Tibial artery (tissue), 4 donors: ENCODE results near the gene GPC6.

ENCODE experiments used
- DNase-seq, 2 donors: peaks; one replicate each; pipeline ENCODE4 v3.0.0-alpha.2; 2019
- H3K27ac ChIP-seq, 2 donors: fragments of 200-600 bp; sonication (generic) in 1 of 2; 1 replicate in 1 of 2; 2 replicates in 1 of 2; pipeline ENCODE4 v1.5.1; 2018 to 2019; ENCODE audit warnings: mild to moderate bottlenecking in 1 of 2
- H3K27me3 ChIP-seq, 2 donors: fragments of 200-600 bp; sonication (generic) in 1 of 2; one replicate each; pipeline versions ENCODE4 v1.5.1 to v1.6.0; 2016 to 2019
- H3K36me3 ChIP-seq, 3 donors: fragments of 200-600 bp; sonication (generic) in 2 of 3; one replicate each; pipeline ENCODE4 v1.5.1; 2016 to 2019; ENCODE audit warnings: mild to moderate bottlenecking in 2 of 3
- H3K4me1 ChIP-seq, 4 donors: fragments of 200-600 bp; sonication (generic) in 2 of 4; 1 replicate in 3 of 4; 2 replicates in 1 of 4; pipeline ENCODE4 v1.5.1; 2016 to 2019
- H3K4me3 ChIP-seq, 2 donors: fragments of 200-600 bp; sonication (generic) in 1 of 2; 1 replicate in 1 of 2; 2 replicates in 1 of 2; pipeline ENCODE4 v1.5.1; 2018 to 2019; ENCODE audit warnings: mild to moderate bottlenecking in 2 of 2
- H3K9me3 ChIP-seq, 3 donors: fragments of 200-600 bp; sonication (generic) in 1 of 3; one replicate each; pipeline ENCODE4 v1.5.1; 2016 to 2019
- intact Hi-C: fragments of 100-400 bp; cut with DNase I; formaldehyde crosslinking; loops from one replicate; pipeline ENCODE4 v1.15.0; 2023; ENCODE audit warnings: low total_unique reads
- TF ChIP-seq, protein P1 (sequence below), 2 experiments: fragments of 200-600 bp in 1 of 2; fragments of 450-650 bp in 1 of 2; IDR thresholded peaks; one replicate each; pipeline ENCODE4 v1.5.1; 2017 to 2019; ENCODE audit warnings: antibody characterized with exemption in 2 of 2, mild to moderate bottlenecking in 1 of 2, moderate library complexity in 1 of 2

GPC6 gene

DNA sequence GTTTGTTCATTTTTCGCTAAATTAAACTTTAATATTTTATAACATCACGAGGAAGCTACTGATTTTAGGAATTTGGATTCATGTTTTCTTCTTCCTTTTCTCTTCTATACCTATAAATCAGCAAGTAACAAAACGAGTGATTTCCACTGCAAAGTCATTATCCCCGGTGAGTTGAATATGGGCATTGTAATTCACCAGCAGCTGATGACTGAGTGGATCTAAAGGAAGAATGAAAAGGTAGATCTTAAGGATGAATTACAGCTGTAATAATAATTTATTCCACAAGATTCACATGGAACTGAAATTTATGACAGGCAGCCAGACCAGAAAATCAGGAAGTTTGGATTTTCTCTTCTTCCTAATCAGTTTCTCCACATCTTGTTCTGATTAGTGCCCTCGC is 111.4 kb downstream of the GPC6 start:
- intact Hi-C loops: no loop called here
- no peak for DNase-seq
- H3K4me3 ChIP-seq: no peak overlapping the region
- H3K27me3 ChIP-seq: no peaks in the 10 kb centered on the region
- H3K36me3 ChIP-seq: no peaks in the 10 kb centered on the region
- TF ChIP-seq, protein P1, sequence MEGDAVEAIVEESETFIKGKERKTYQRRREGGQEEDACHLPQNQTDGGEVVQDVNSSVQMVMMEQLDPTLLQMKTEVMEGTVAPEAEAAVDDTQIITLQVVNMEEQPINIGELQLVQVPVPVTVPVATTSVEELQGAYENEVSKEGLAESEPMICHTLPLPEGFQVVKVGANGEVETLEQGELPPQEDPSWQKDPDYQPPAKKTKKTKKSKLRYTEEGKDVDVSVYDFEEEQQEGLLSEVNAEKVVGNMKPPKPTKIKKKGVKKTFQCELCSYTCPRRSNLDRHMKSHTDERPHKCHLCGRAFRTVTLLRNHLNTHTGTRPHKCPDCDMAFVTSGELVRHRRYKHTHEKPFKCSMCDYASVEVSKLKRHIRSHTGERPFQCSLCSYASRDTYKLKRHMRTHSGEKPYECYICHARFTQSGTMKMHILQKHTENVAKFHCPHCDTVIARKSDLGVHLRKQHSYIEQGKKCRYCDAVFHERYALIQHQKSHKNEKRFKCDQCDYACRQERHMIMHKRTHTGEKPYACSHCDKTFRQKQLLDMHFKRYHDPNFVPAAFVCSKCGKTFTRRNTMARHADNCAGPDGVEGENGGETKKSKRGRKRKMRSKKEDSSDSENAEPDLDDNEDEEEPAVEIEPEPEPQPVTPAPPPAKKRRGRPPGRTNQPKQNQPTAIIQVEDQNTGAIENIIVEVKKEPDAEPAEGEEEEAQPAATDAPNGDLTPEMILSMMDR (IDR thresholded peaks at IDR 0.05): no peak
- H3K9me3 ChIP-seq: no peaks in the 10 kb centered on the region
- H3K4me1 ChIP-seq: no peaks in the 10 kb centered on the region
- H3K27ac ChIP-seq: no peak overlapping the region

DNA sequence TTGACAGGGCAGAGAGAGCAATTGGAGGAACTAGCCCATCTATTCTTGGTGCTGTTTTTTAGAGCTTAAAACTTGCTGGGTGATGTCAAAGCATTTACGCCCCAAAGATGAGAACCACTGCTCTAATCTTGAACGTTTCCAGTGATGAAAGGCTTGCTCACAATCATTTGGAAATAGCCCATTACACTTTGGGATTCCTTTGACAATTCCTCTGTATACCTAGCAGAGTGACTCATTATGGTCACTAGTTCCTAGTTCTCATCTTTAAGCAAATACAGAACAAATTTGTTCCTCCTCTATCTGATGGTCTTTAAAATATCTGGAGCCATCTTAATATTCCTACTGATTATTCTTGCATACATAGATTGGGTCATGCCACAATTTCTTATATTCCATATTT is 112.3 kb downstream of the GPC6 start:
- Histone ChIP-seq H3K9me3 (no peaks in the 10 kb centered on the region), H3K36me3 (no peaks in the 10 kb centered on the region), H3K4me1 (no peaks in the 10 kb centered on the region), H3K27ac (no peak overlapping the region), H3K27me3 (no peaks in the 10 kb centered on the region), H3K4me3 (no peak overlapping the region)
- intact Hi-C loops: no loop called here
- DNase-seq: no peak
- TF ChIP-seq, protein P1 (IDR thresholded peaks at IDR 0.05): no peak

DNA sequence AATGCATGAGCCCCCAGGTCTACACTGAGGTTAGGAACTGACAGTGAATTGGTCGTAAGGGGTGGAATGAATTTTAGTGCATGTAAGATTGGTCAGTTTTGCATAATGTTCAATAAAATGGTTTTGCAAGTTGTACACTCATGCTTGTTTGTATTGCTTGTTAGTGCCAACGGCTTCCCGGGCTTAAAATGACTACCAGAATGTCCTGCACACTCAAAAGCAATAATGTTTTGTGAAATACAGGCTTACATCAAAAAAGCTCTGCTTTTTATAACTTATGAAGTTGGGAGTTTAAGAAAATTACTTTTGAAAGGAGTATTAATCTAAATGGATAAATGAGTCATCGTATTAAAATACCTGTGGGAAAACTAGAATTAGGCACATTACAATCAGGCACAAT is 112.9 kb downstream of the GPC6 start:
- intact Hi-C loops: no loop called here
- no peak for DNase-seq
- no peaks in the 10 kb centered on the region for H3K36me3 ChIP-seq
- H3K9me3 ChIP-seq: no peaks in the 10 kb centered on the region
- no peak overlapping the region for H3K27ac ChIP-seq
- TF ChIP-seq, protein P1 (IDR thresholded peaks at IDR 0.05): no peak
- H3K27me3 ChIP-seq: no peaks in the 10 kb centered on the region
- no peaks in the 10 kb centered on the region for H3K4me1 ChIP-seq
- H3K4me3 ChIP-seq: no peak overlapping the region

DNA sequence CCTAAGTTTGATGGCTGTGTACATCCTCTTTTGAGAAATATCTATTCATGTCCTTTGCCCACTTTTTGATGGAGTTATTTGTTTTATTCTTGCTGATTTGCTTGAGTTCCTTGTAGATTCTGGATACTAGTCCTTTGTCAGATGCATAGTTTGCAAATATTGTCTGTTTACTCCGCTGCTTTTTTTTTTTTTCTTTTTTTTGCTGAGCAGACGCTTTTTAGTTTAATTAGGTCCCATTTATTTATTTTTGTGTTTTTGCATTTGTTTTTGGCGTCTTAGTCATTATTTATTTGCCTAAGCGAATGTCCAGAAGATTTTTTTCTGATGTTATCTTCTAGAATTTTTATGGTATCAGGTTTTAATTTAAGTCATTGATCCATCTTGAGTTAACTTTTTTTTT is 114.9 kb downstream of the GPC6 start:
- H3K36me3 ChIP-seq: no peaks in the 10 kb centered on the region
- TF ChIP-seq, protein P1 (IDR thresholded peaks at IDR 0.05): no peak
- no peaks in the 10 kb centered on the region for H3K4me1 ChIP-seq
- intact Hi-C loops: no loop called here
- no peak overlapping the region for H3K27ac ChIP-seq
- H3K9me3 ChIP-seq: no peaks in the 10 kb centered on the region
- H3K4me3 ChIP-seq: no peak overlapping the region
- no peaks in the 10 kb centered on the region for H3K27me3 ChIP-seq
- no peak for DNase-seq

DNA sequence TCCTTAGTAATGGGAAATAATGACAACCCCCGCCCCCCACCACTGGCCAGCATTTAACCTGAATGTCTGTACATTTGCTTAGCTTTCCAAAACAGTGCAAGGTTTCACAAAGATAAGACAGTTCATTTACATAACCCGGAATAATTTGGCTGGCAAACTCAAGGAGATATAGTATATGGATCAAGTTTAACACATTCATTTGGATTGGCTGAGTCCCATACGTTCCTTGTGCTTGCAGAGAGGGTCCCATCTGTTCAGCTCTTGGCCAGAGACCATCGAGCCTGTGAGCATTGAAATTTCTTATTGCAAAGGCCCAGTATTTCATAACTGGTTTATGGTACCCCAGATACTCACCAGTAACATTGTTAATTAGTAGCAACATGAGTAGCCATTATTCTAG is 116.5 kb downstream of the GPC6 start:
- Histone ChIP-seq H3K36me3 (no peaks in the 10 kb centered on the region), H3K27me3 (no peaks in the 10 kb centered on the region), H3K4me1 (no peaks in the 10 kb centered on the region), H3K4me3 (no peak overlapping the region), H3K27ac (no peak overlapping the region), H3K9me3 (peaks cover 0 to 3% (median 0%) of the 10 kb centered on the region in 3 donors)
- TF ChIP-seq, protein P1 (IDR thresholded peaks at IDR 0.05): no peak
- intact Hi-C loops: no loop called here
- DNase-seq: no peak

DNA sequence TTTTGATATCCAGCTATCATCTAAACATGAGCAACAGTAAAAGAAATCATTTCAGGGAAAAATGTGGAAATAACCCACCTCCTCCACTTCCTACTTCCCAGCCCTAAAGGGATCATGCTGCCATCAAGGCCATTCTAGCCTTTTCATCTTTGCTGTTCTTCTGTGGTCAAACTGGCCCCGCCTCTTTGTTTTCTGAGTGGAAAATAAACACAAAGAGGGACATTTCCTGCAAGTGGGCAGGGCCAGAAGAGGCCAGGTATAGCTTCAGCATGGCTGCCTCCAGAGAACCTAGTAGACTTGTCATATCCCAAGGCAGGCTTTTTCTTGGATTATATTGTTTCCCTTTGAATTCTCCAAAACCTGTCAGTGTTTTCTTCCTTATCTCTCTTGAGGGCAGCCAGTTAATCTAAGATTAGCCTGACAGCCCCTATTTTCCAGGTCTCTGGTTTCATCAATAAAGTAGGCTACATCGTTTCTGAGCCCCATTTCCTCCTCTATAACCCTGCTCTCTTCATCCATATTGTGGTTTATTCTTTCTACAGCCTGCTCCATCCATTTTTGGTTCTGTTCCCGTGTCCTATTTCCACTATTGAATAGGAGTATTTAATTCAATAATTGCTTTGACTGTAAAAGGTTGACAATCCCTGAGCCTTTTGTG is 117.6 kb downstream of the GPC6 start:
- intact Hi-C loops: no loop called here
- TF ChIP-seq, protein P1 (IDR thresholded peaks at IDR 0.05): no peak
- Histone ChIP-seq H3K27ac (no peak overlapping the region), H3K36me3 (no peaks in the 10 kb centered on the region), H3K4me3 (no peak overlapping the region), H3K27me3 (no peaks in the 10 kb centered on the region), H3K4me1 (no peaks in the 10 kb centered on the region), H3K9me3 (peaks cover 0 to 3% (median 0%) of the 10 kb centered on the region in 3 donors)
- DNase-seq: no peak
